Left ventricle myocardium inferior (tissue), 1 donor: ENCODE data around the gene VAT1L. TPM values are rescaled to one million over a fixed set of nuclear protein-coding genes. Genes with fewer than 3 reads are reported as not detected.

Source experiments
- DNase-seq: peaks from one replicate; pipeline ENCODE4 v3.0.0-alpha.2; 2020
- H3K27ac ChIP-seq: fragments of 200-600 bp; replicated peaks from 2 replicates; pipeline ENCODE4 v1.8.0; 2021
- H3K27me3 ChIP-seq: fragments of 200-600 bp; 2 replicates; pipeline ENCODE4 v1.8.0; 2021; ENCODE audit warnings: low read depth
- H3K36me3 ChIP-seq: fragments of 200-600 bp; 2 replicates; pipeline ENCODE4 v1.8.0; 2021
- H3K4me1 ChIP-seq: fragments of 200-600 bp; 2 replicates; pipeline ENCODE4 v1.8.0; 2021
- H3K4me3 ChIP-seq: fragments of 200-600 bp; 2 replicates; pipeline ENCODE4 v1.8.0; 2021; ENCODE audit warnings: mild to moderate bottlenecking, moderate library complexity
- H3K9me3 ChIP-seq: fragments of 200-600 bp; replicated peaks from 2 replicates; pipeline ENCODE4 v1.8.0; 2021
- intact Hi-C: fragments of 100-400 bp; cut with micrococcal nuclease; formaldehyde crosslinking; loops from one replicate; pipeline ENCODE4 v1.11.0; 2022
- total RNA-seq: library from RNA; stranded (reverse); fragmentation: NEBNext Ultra II Directional; extraction: Animal tissue kit (Norgen Biotek cat#: 25700); gene quantifications from one replicate; pipeline ENCODE4 v1.2.1, GENCODE V29; 2021
- TF ChIP-seq, protein P1 (sequence below): fragments of 200-600 bp; IDR thresholded peaks from 2 replicates; pipeline ENCODE4 v1.8.0; 2021; ENCODE audit warnings: antibody characterized with exemption, mild to moderate bottlenecking, borderline replicate concordance
- donor health status: DM: no; HTN: yes; CAD: no; lungs with severe emphysema.

Gene VAT1L
- total RNA-seq, 1 donor from 2014 or later = 13.1 TPM

DNA sequence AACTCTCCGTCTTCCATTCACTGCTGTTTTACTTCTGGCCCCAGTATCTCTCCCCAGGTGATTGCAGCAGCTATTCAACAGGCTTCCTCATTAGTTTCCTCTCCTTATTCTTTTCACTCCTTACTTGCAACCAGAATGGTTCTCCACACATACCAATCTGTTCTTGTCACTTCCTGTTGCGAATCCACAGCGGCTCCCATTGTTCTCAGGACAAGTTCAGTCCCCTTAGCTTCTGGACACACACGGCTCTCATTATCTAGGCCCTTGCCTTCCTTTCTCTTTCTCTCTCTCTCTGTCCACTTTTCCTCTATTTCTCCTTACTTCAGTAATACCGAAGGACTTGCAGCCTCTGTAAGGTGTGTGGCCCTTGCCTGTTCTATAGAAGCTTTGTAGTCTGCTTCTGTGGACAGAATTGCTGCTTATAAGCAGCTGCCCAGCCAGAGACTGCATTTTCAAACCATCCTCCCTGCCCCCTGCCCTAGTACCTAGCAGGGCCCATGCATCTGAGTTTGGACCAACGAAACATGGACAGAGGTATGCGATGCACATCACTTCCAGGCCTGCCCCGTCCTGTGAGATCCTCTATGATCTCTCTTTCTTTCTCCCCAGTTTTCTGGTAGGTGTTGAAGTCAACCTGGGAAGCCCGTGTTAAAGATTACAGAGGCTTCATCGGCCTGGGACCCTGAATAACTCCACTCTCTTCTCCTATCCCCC is 45.7 kb downstream of the VAT1L start:
- Histone ChIP-seq H3K9me3 (no peaks in the 10 kb centered on the region), H3K36me3 (no peaks in the 10 kb centered on the region), H3K4me1 (peaks cover 10% of the 10 kb centered on the region), H3K27ac (no peak overlapping the region), H3K27me3 (no peaks in the 10 kb centered on the region), H3K4me3 (no peak overlapping the region)
- intact Hi-C loops = no loop called here
- DNase-seq = no peak
- TF ChIP-seq, protein P1, sequence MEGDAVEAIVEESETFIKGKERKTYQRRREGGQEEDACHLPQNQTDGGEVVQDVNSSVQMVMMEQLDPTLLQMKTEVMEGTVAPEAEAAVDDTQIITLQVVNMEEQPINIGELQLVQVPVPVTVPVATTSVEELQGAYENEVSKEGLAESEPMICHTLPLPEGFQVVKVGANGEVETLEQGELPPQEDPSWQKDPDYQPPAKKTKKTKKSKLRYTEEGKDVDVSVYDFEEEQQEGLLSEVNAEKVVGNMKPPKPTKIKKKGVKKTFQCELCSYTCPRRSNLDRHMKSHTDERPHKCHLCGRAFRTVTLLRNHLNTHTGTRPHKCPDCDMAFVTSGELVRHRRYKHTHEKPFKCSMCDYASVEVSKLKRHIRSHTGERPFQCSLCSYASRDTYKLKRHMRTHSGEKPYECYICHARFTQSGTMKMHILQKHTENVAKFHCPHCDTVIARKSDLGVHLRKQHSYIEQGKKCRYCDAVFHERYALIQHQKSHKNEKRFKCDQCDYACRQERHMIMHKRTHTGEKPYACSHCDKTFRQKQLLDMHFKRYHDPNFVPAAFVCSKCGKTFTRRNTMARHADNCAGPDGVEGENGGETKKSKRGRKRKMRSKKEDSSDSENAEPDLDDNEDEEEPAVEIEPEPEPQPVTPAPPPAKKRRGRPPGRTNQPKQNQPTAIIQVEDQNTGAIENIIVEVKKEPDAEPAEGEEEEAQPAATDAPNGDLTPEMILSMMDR = no peak

DNA sequence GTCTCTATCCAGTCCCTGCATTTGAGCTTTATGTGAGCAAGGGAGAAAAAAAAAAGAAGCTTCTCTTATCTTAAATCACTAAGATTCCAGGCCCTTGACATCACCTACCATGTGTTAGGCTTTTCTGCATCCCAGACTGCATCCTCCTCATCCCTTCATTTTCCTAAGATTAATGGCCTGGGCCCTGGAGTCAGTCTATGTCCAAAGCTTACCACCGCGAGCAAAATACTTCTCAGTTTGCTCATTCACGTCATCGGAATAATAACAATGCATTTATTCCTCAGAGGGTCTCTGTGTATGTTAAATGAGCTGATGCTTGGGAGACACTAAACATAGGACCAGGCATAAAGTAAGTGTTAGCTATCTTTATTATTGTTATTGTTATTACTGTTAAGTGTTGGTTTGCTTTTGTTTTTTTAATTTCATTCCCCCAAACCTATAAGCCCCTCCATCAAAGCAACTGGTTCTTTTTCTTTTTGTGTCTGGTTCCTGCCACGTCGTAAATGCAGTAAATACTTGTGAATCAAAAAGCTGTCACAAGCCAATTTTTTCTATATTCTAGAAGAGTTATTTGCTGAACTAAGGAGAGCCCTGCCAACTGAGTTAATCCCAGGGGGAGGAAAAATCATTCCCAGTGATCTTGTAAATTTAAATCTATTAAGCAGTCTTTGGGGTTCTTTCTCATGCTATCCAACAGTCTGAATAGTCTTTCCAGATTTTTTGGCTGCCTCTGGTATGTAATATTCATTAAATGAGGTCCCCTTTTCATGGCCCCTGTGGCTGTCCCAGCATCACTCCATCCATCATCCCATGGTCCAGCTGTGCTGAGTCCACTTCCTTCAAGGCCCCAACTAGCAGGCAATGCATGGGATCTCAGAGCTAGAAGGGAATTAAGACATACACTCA is 46.5 kb downstream of the VAT1L start:
- H3K4me1 ChIP-seq = peaks cover 10% of the 10 kb centered on the region
- H3K9me3 ChIP-seq = no peaks in the 10 kb centered on the region
- no peaks in the 10 kb centered on the region for H3K27me3 ChIP-seq
- DNase-seq = no peak
- intact Hi-C loops = no loop called here
- no peak overlapping the region for H3K27ac ChIP-seq
- H3K36me3 ChIP-seq = no peaks in the 10 kb centered on the region
- TF ChIP-seq, protein P1 = no peak
- no peak overlapping the region for H3K4me3 ChIP-seq

DNA sequence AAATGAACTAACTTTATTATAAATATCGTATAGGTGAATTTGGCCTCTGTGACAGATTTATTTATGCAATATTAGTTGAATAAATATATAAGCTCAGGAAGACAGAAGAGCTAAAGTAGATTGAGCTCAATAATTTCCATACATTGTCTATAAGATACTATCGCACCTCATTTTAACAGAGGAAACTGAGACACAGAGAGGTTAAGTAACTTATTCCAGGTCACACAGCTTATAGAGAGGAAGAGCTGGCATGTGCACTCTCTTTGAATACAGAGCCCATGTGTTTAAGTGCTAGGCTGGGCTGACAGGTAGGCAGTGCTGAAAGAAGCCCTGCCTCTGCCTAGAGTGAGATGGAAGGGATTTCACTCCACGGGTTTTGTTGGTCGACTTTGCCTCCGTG is 48.4 kb downstream of the VAT1L start:
- Histone ChIP-seq H3K4me1 (peaks cover 10% of the 10 kb centered on the region), H3K36me3 (no peaks in the 10 kb centered on the region), H3K27me3 (no peaks in the 10 kb centered on the region), H3K9me3 (no peaks in the 10 kb centered on the region), H3K4me3 (no peak overlapping the region), H3K27ac (no peak overlapping the region)
- TF ChIP-seq, protein P1 = no peak
- intact Hi-C loops = no loop called here
- DNase-seq = no peak

DNA sequence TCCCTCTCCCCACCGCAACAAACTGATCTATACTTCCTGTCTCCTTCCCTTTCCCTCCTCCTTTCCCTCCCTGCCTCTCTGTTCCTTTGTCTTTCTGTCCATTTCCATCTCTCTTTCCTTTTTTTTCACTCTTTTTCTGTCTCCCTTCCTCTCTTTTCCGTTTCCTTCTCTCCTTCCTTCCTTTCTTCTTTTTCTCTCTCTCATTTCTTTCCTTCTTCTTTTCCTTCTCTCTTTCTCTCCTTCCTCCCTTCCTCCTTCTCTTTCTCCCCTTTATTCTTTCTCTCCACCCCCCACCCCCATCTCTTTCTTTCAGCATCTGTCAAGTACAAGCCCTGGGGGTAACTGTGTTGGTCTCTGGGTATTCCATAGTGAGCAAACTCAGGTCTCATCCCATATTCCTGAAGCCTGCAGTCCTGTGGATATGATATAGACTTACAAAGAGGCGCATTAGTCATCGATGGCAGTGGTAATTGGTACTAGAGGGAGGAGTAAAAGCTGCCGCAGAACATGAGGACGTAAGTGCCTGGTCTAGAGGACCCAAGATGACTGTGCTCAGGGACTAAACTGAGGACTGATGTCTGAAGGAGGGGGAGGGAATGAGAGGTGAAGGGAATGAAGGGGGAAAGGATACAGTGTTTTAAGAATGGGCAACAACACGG is 50.4 kb downstream of the VAT1L start:
- H3K36me3 ChIP-seq = no peaks in the 10 kb centered on the region
- H3K4me1 ChIP-seq = peaks cover 20% of the 10 kb centered on the region
- H3K27me3 ChIP-seq = no peaks in the 10 kb centered on the region
- no peak for DNase-seq
- no peaks in the 10 kb centered on the region for H3K9me3 ChIP-seq
- intact Hi-C loops = no loop called here
- no peak overlapping the region for H3K4me3 ChIP-seq
- H3K27ac ChIP-seq = no peak overlapping the region
- TF ChIP-seq, protein P1 = no peak

DNA sequence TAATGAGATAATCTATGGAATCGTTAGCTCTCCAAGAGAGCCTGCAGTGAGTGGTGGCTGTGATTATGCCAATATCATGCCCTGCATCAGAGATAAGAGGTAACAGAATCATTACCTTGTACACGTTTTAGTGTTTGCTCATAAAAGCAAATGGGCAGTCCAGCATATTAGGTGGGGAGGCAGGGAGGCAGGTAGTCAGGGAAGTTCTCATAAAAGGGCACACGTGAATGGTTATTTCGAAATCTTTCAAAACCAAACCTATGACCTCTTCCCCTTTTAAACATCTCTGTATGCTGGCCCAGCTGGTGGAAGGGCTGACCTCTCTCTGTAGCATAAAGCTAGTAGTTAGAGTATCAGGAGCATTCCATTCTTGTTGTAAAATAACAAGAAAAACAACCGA is 51.7 kb downstream of the VAT1L start:
- Histone ChIP-seq H3K4me3 (no peak overlapping the region), H3K27ac (no peak overlapping the region), H3K9me3 (no peaks in the 10 kb centered on the region), H3K4me1 (peaks cover 10% of the 10 kb centered on the region), H3K27me3 (peaks cover 3% of the 10 kb centered on the region), H3K36me3 (no peaks in the 10 kb centered on the region)
- no peak for DNase-seq
- intact Hi-C loops = no loop called here
- TF ChIP-seq, protein P1 = no peak
